NT2/D1 (cell line): ENCODE data around the gene PRKG1.

Source experiments
- YY1 ChIP-seq: IDR thresholded peaks from 2 replicates; pipeline ENCODE4 v1.6.1; 2011; ENCODE audit not compliant: insufficient read length, insufficient read depth
- ZNF274 ChIP-seq: IDR thresholded peaks from 2 replicates; pipeline ENCODE4 v1.6.1; 2011; ENCODE audit warnings: mild to moderate bottlenecking, low read depth, low read length

GRCh38 chr10:52279546-52279945 lies 1205.3 kb downstream of the PRKG1 start:
- TF ChIP-seq ZNF274 (no peak), YY1 (no peak)
